Ecto neural progenitor cell (in vitro differentiated cells): ENCODE measurements around the gene TEDC2.
"Not testable (repeated sequence)": the region's sequence is repeated elsewhere in the genome, so short reads cannot be mapped to it uniquely, and the experiment has no call there.

Experiments used
- DNase-seq: peaks from one replicate; pipeline ENCODE4 v3.0.0-alpha.2; 2018; ENCODE audit warnings: low spot score

TEDC2 gene, protein sequence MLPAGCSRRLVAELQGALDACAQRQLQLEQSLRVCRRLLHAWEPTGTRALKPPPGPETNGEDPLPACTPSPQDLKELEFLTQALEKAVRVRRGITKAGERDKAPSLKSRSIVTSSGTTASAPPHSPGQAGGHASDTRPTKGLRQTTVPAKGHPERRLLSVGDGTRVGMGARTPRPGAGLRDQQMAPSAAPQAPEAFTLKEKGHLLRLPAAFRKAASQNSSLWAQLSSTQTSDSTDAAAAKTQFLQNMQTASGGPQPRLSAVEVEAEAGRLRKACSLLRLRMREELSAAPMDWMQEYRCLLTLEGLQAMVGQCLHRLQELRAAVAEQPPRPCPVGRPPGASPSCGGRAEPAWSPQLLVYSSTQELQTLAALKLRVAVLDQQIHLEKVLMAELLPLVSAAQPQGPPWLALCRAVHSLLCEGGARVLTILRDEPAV

DNA sequence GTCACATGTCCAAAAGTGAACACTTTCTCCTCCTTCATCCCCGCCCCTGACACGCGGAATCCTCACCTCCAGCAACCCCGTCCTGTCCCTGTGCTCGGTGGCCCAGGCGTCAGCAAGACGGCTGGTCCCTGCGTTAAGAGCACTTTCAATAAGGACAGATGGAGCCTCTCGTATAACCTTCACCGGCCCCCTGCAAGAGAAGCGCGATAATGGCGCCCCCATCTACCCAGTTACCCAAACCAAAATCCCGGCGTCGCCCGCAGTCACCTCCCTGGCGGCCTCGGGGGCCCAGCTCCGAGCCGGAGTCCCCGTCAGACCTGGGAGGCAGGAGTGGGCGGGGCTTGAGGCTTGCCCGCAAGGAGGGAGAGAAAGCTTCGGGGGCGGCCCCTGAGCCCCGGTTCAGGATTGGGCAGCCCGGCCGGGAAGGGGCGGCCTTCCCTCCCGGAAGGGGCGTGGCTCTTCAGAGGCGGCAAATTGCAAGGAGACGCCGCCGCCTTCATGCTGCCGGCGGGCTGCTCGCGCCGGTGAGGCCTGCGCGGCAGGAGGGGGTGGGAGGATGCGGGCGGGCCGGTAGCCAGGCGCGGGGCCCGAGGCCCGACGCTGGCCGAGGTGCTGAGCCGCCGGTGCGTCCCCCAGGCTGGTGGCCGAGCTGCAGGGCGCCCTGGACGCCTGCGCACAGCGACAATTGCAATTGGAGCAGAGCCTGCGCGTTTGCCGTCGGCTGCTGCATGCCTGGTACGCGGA, at the start of gene TEDC2:
TSS of gene TEDC2 (plus strand) at position 463 of the 744 bp plus-strand sequence. CDS start at position 499, 36 bp downstream.
- DNase-seq = peak; percentile 98

DNA sequence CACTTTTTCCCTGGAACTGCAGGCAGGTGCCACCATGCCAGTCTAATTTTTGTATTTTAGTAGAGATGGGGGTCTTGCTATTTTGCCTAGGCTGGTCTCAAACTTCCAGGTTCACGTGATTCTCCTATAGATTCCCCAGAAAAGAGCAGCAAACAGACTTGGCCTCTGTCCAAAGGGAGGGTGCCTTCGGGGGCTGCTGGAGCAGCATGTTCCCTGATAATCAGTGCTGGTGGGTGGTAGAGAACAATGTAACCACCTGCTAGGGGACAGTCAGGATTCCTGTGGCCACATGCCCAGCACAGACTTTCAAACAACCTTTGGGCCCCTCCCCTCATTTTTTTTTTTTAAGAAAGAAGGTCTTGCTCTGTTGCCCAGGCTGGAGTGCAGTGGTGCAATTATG, 44.8 kb upstream of the TEDC2 start:
- DNase-seq = no peak

DNA sequence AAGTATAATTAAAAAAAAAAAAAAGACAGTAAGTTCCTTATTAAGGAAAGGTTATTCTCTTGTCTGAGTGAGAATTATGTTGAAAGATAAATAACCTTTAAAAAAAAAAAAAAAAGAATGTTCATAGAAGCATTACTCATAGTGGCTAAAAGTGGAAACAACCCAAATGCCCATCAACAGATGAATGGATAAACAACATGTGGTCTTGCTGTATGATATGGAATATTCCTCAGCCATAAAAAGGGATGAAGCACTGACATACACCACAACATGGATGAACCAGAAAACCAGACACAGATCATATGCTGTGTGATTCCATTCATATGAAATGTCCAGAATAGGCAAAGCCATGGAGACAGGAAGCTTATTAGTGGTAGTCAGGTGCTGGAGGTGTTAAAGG, 39.9 kb upstream of the TEDC2 start:
- no peak for DNase-seq

GRCh38 chr16:2422123-2422867, 37.6 kb upstream of the TEDC2 start:
- DNase-seq = no peak

GRCh38 chr16:2424061-2425007, 35.6 kb upstream of the TEDC2 start:
- DNase-seq = no peak

- no peak for DNase-seq
These were observed 34.8 kb upstream of the TEDC2 start for GRCh38 chr16:2425008-2425518.

DNA sequence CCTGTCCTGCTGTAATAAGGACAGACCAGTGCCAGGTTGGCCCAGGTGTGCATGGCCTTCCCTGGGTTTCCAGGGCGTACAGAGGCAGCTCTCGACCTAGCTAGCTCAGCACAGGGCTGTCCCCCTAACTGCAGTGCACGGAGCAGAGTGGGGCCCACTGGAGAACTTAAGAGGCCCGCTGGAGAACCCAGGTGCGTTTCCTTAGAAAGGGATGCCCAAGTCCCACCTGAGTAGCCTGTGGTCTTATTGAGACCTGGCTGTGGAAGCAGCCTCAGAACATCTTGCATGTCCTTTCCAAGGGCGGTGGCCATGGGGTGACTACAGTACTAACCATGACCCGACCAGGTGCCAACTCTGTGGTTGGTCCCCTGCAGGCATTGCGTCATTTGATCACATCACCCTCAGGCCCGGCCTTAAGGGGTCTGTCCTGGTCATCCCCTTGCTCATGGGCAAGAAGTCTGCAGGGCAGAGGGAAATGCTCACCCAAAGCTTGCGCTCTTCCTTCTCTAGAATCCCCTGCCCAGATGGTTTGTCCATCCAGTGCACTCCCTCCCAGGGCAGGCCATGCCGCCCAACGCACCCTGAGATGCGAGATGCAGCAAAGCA, 34.0 kb upstream of the TEDC2 start:
- no peak for DNase-seq

GRCh38 chr16:2426941-2427361, 33.0 kb upstream of the TEDC2 start:
- DNase-seq = no peak

- no peak for DNase-seq
These were observed 32.4 kb upstream of the TEDC2 start for GRCh38 chr16:2427526-2427925.

DNA sequence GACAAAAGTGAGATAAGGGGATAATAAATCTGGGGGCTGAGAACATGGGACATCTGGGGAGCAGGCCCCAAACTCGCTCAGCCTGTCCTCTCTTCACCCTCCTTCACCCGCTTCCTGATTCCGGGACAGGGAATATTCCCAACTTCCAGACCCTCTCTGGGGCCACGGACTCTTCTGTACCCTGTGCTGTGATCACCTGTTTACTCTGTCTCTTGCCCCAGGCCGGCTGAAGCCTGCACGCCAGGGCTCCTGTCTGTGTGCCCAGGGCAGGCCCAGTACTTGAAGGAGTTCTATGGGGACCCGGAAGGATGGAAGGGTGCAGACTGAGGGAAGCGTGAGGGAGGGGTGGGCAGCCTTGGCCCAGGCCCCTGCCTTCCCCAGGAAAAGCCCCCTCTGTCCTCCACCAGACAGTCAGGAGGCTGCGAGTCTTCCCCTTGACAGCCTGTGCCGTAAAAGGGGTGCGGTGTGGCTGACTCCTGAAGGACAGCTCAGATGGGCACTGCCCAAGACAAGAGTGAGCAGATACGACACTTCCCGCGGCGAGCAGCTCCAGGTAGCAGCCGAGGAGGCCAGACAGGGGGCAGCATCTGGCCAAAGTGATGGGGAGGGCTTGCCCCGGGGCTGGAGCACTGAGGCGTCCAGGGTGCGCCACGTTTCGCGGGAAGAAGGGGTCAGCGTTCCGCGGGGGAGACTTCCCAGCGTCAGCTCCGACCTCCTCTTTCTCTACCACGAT, 31.7 kb upstream of the TEDC2 start:
- no peak for DNase-seq

DNA sequence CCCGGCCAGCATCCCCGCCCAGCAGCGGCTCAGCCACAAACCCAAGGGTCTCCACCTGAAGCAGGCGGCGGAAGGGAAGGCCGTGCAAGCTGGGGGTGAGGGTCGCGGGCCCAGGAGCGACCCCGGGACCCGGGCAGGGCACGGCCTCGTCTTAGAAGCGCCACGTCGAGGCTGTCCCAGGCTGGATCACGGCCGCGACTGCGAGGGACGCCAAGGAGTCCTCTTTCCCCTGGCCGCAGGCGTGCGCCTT, 31.2 kb upstream of the TEDC2 start:
- no peak for DNase-seq

DNA sequence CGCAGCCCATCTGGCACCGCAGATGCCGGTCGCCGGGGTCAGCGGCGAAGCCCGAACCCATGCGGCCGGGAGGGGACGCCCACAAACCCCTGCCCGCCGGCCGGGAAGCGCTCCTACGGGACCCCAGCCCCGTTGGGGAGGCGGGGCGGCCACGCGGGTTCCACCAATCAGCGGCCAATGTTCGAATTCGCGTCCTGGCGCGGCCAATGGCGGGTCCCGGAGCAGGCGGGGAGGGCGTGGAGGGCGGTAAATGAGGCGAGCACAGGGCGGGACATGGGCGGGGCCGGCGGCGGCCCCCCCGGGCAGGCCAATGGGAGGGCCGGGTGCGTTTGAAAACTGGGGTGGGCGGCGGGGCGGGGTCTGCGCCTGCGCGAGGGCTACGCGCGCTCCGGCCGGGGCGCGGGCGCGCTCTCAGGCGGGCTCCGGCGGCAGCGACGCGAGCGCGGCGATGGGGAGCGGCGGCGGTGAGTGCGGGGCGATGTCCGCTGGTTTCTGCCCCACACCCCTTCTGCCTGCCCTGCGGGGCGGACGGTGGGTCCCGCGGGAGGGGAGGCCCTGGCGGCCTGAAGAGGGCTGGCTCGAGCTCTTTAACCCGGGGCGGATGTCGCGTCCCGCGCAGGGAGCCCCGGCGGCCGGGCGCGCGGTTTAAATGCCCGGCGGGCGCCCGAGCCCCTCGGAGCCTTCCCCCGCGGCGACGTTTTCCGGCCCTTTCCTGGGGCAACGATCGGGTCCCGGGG, 30.7 kb upstream of the TEDC2 start, which contains the start of gene CCNF:
TSS of gene CCNF (plus strand) at position 414 of the 737 bp plus-strand sequence. CDS start at position 449, 35 bp downstream.
- DNase-seq = peak; percentile 100

- no peak for DNase-seq
These were observed 29.9 kb upstream of the TEDC2 start for GRCh38 chr16:2429771-2430663.

GRCh38 chr16:2432286-2432685, 27.6 kb upstream of the TEDC2 start:
- DNase-seq = no peak

DNA sequence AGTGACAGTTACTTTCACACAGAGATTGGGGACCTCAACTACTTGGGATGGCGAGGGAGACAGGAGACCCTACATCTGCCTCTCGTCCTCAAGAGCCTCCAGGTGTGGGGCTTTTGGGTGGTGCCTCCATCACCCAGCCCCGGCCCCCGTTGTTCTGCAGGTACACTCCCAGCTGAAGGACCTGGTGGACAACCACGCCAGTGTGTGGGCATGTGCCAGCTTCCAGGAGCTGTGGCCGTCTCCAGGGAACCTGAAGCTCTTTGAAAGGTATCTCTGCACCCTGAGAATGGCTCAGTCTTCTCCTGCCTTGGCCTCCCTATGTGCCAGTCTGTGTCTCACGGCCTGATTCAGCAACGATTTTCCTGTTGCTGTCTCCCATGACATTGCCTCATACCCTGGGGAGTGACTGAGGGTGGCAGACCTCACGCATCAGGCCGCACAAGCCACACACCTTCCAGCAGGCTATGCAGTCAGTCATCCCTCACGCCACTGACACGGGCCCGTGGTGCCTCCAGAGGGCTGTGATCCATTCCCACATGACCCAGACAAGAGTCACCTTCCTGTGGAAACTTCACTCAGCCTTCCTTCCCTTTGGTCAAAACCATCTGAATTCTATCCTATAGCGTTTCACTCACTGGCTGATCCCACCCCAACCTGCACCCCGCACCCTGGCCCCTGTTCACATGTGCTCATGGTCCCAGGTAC, 27.0 kb upstream of the TEDC2 start:
- no peak for DNase-seq

DNA sequence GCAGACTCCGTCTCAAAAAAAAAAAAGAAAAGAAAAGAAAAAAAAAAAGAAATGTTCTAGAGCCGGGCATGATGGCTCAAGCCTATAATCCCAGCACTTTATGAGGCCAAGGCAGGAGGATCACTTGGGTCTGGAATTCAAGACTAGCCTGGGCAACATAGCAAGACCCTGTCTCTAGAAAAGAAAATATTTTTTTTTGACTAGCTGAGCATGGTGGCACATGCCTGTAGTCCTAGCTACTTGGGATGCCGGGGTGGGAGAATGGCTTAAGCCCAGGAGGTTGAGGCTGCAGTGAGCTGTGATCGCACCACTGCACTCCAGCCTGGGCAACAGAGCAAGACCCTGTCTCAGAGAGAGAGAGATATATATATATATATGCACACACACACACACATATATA, 24.7 kb upstream of the TEDC2 start:
- not testable (repeated sequence) for DNase-seq

GRCh38 chr16:2436110-2436509, 23.8 kb upstream of the TEDC2 start:
- no peak for DNase-seq
